NCI-H1436 (cell line): ENCODE measurements around the gene FAM89B.

Experiments
- DNase-seq: peaks from one replicate; lab custom pipeline; 2025; lab: John Stamatoyannopoulos, UW

FAM89B gene

DNA sequence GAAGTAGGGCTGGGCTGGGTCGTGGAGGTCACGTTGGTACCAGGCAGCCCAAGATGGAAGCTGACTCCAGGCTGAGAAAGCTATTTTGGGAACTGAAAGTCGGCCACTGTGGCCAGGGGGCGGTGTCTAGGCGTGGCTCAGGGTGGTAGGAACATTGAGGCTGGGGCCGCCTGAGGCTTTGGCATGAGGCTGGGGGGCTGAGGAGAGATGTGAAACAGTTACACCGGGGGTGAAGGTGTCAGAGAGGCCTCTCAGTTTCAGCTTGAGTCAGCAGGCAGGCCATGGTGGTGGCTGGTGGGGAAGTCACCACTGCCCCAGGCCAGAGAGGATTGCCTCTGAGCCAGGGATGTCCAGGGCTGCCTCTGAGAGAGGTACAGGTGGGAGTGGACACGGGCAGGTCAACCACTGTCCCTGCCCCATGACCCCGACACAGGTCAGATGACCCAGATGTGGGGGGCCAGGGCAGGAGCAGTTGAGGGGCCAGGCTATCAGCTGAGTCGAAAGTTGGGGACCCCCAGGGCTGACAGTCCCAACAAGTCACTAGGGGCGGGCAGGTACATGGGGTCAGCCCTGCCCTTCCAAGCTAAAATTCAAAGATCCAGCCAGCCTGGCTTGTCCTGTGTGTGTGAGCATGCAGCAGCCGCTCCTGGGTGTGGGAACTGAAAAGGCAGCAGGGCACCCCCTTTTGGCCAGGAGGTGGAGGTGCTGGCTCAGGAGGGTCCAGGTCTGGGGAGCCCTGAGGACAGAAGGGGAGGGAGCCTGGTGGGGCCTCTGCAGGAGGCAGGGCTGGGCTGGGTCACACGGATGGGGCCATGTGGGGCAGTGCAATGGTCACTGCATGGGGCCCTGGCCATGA, 16.1 kb downstream of the FAM89B start:
- no peak for DNase-seq

DNA sequence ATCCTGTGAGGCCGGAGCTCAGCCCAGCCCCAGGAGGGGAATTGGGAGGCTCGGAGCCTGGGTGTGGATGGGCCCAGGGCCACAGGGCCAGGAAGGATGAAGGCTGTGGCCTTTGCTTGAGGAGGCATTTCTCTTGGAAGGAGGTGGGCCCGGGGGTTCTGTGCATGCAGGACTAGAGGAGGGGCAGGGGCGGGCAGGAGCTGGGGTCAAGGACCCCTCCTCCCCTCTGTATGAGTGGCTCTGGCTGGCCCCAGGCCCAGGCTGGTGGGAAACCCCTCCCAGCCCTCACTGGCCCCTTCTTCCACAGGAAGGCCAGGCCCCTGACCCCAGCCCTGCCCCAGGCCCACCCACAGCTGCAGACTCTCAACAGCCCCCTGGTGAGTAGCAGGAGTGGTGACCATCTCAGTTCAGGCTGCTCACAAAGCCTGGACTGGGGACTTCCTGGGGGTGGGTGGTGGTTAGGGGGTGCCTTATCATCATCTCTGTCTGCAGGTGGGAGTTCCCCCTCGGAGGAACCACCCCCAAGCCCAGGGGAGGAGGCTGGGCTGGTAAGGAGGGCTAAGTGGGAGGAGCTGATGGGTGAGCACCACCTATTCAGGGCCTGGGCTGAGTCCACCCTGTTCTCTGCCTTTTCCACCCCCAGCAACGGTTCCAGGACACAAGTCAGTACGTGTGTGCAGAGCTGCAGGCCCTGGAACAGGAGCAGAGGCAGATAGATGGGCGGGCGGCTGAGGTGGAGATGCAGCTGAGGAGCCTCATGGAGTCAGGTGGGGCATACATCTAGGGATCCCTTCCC, 17.3 kb downstream of the FAM89B start:
- no peak for DNase-seq

GRCh38 chr11:65590240-65590738, 18.0 kb downstream of the FAM89B start:
- no peak for DNase-seq

GRCh38 chr11:65591939-65592857, 19.9 kb downstream of the FAM89B start:
- no peak for DNase-seq

DNA sequence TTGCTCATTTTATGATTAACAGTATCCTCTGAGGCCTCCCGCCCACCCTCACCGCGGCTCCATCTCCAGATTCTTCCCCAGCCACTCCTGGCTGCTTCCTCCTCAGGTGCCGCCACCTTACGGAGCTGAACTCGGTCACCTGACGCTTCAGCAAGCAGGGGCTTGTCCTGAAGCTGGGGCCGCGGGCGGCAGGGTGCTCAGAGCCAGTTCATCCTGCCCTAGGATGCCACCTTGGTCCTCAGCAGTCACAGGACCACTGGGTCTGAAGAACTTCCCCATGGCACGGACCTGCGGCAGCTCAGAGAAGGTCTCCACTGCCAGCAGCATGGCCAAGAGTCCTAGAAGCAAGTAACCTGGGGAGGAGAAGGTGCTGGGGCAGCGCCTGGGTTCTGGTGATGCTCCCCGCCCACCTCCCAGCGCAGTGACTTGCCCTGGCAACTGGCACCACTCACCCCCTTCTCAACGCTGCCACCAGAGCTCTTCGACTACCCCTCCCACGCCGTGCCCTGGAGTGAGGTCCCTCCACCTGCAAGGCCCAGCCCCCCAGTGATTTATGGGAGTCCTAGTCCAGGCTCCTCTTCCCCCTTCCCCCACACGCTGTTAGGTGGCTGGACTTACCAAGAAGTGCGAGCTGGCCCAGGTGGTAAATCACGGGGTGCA, 20.6 kb downstream of the FAM89B start:
- no peak for DNase-seq

GRCh38 chr11:65593518-65594414, 21.4 kb downstream of the FAM89B start:
- DNase-seq = no peak

DNA sequence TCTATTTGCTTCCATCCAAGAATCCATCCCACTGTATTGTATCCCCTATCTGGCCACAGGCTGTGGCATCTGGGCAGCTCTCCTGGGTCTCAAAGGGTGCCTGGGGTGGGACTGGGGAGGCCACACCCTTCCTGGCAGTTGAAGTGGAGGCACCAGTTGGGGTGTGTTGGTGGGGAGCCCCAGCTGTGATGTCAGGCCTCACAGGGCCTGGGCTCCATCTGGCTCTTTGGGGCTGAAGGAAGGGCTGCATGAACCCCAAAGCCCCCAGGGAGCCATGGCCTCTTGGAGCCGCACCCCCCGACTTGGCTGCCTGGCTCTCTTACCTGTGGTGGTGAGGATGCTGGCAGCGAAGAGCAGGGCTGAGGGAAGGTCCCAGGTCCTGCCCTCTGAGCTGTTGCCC, 22.8 kb downstream of the FAM89B start:
- DNase-seq = no peak

GRCh38 chr11:65595543-65596281, 23.4 kb downstream of the FAM89B start, which contains the start of gene KCNK7:
Gene KCNK7, minus strand, starts transcription at chr11:65595800. Its CDS starts 28 bp downstream, at chr11:65595772.
- DNase-seq = no peak

DNA sequence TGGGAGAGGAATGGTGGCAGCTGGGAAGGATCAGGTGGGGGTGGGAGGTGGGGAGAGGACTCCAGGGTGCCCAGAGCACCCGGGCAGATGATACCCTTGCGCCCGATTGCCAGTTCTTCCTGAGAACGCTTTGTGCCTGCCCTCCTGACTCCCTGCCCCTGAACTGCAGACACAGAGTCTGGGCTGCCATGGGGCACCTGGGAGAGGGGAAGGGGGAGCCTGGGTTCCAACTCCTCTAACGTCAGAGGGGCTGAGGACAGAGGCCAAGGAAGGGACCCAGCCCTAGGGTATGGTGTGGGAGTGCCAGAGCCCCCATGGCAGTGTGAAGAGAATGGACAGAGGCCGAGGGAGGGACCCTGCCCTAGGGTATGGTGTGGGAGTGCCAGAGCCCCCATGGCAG, 24.2 kb downstream of the FAM89B start:
- DNase-seq = no peak

- DNase-seq = no peak
Observed at GRCh38 chr11:65598258-65598699, 25.9 kb downstream of the FAM89B start.

- no peak for DNase-seq
Observed at GRCh38 chr11:65599216-65599954, 27.0 kb downstream of the FAM89B start.

- DNase-seq = no peak
Observed at GRCh38 chr11:65599955-65600246, 27.6 kb downstream of the FAM89B start.

DNA sequence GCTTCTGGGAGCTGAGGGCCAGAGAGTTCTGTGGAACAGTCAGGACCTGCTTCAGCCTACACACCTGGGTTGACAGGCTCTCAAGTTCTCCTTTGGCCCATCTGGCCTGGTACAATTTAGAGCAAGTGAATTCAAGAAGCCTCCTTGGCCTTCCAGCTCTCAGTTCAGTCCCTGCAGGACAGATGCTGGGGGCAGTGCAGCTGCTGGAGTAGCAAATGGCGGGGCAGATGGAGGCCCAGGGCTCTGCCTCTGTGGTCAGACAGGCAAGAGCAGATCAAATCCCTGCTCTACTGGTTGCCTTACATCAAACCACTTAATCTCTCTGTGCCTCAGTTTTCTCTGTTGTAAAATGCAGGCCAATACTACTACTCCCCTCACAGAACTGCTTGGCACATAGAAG, 31.9 kb downstream of the FAM89B start:
- DNase-seq = no peak

- DNase-seq = no peak
Observed at GRCh38 chr11:65606876-65607613, 34.7 kb downstream of the FAM89B start.

- no peak for DNase-seq
Observed at GRCh38 chr11:65607614-65608426, 35.5 kb downstream of the FAM89B start.

DNA sequence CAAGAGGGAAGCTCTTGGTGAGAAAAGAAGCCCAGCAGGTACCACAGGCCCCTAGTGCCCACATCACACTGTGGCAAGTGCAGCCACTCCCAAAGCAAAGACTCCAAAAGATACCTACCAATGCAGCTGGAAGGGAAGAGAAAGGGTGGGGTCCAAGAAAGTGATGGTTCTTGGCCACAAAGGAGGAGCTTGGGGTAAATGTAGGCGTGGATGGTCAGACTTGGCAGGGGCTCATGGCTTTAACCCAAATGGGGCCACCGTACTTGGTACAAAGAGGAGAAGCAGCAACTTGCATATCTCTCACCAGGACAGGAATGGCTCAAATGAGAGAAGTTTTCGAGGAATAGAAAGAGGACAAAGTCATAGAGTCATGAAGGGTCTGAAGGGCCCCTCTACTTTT, 36.9 kb downstream of the FAM89B start:
- DNase-seq = no peak

DNA sequence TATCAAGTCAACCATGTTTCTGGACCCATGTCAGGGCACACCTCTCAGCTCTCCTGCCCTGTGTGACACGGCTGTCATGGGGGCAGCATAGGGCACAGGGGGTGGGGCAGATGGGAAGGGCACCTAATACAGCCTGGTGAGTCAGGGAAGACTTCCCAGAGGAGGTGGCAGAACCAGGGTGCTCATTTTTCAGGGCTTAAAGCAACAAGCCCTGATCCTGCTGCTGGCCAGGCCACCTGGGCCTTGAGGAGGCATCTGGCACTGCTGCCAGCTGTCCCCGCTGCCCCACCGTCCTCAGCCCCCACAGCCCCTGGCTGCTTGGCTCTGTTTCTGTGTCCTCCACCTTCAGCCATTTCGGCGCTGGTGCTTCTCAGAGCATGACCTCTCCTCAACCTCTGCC, 37.3 kb downstream of the FAM89B start:
- no peak for DNase-seq
